NCI-H345 treated with DMSO at 0.1 percent for 48 hours (cell line): Measurements from ENCODE around the gene EIF2B4.
"Not testable (repeated sequence)": the region's sequence is repeated elsewhere in the genome, so short reads cannot be mapped to it uniquely, and the experiment has no call there.

Source experiments
- DNase-seq: peaks from one replicate; lab custom pipeline; 2025; ENCODE audit not compliant: unreplicated experiment; lab: John Stamatoyannopoulos, UW

Gene EIF2B4

GRCh38 chr2:27350106-27350693, 19.9 kb downstream of the EIF2B4 start:
- no peak for DNase-seq

GRCh38 chr2:27347641-27348040, 22.5 kb downstream of the EIF2B4 start:
- DNase-seq: no peak

GRCh38 chr2:27336173-27336572, 34.0 kb downstream of the EIF2B4 start:
- DNase-seq: no peak

GRCh38 chr2:27335311-27335710, 34.8 kb downstream of the EIF2B4 start:
- no peak for DNase-seq

- no peak for DNase-seq
Observed at GRCh38 chr2:27324720-27325119, 45.4 kb downstream of the EIF2B4 start.

GRCh38 chr2:27323596-27324285, 46.4 kb downstream of the EIF2B4 start:
- DNase-seq: peak; percentile 9

GRCh38 chr2:27322766-27323595, 47.2 kb downstream of the EIF2B4 start, which contains the start of gene MPV17:
TSS of gene MPV17 (minus strand) at chr2:27323097. CDS start at chr2:27322517, 580 bp downstream.
- DNase-seq: peak; percentile 90

- no peak for DNase-seq
Observed at GRCh38 chr2:27322301-27322765, 47.8 kb downstream of the EIF2B4 start.

- DNase-seq: no peak
Observed at GRCh38 chr2:27320958-27321543, 49.1 kb downstream of the EIF2B4 start.

GRCh38 chr2:27319839-27320238, 50.3 kb downstream of the EIF2B4 start:
- DNase-seq: not testable (repeated sequence)

GRCh38 chr2:27316655-27317412, 53.3 kb downstream of the EIF2B4 start:
- DNase-seq: peak; percentile 83

- no peak for DNase-seq
Observed at GRCh38 chr2:27315122-27315521, 55.0 kb downstream of the EIF2B4 start.

GRCh38 chr2:27314709-27315108, 55.4 kb downstream of the EIF2B4 start:
- DNase-seq: no peak
